Gastroesophageal sphincter (tissue), 3 donors: Measurements from ENCODE around the gene EPB41L4A.

Source experiments
- CTCF ChIP-seq, 4 experiments: fragments of 200-600 bp in 2 of 4; fragments of 450-650 bp in 2 of 4; sonication (generic) in 1 of 4; IDR thresholded peaks; one replicate each; pipeline ENCODE4 v1.5.1; 2017 to 2019; ENCODE audit warnings: antibody characterized with exemption in 4 of 4, mild to moderate bottlenecking in 2 of 4, moderate library complexity in 2 of 4
- EP300 ChIP-seq: sonication (generic); formaldehyde crosslinking; IDR thresholded peaks from one replicate; pipeline ENCODE4 v1.6.1; 2017; ENCODE audit warnings: antibody characterized with exemption, mild to moderate bottlenecking
- POLR2A ChIP-seq, 2 donors: fragments of 450-650 bp; IDR thresholded peaks; one replicate each; pipeline ENCODE4 v1.6.1; 2017; ENCODE audit warnings: antibody characterized with exemption in 2 of 2, mild to moderate bottlenecking in 2 of 2, moderate library complexity in 1 of 2
- POLR2AphosphoS5 ChIP-seq: sonication (generic); formaldehyde crosslinking; IDR thresholded peaks from one replicate; pipeline ENCODE4 v1.6.1; 2017; ENCODE audit warnings: antibody characterized with exemption

GRCh38 chr5:112156211-112156610, 262.9 kb downstream of the EPB41L4A start:
- TF ChIP-seq CTCF (IDR thresholded peaks at IDR 0.05): no peak
- no peak for TF ChIP-seq EP300
- no peak for TF ChIP-seq POLR2AphosphoS5
- TF ChIP-seq POLR2A (IDR thresholded peaks at IDR 0.05): no peak
